Left ventricle myocardium superior (tissue), 1 donor: ENCODE measurements around the gene RICTOR. TPM values are rescaled to one million over a fixed set of nuclear protein-coding genes. Genes with fewer than 3 reads are reported as not detected.
"Not testable (repeated sequence)": the region's sequence is repeated elsewhere in the genome, so short reads cannot be mapped to it uniquely, and the experiment has no call there.

Experiments
- ATAC-seq: fragments of 200-7000 bp; cut with Tn5 transposase; one replicate; pipeline ENCODE4 v1.9.1; 2020; ENCODE audit warnings: mild to moderate bottlenecking, moderate library complexity
- DNase-seq: peaks from one replicate; pipeline ENCODE4 v3.0.0-alpha.2; 2020
- intact Hi-C: fragments of 100-400 bp; cut with micrococcal nuclease; formaldehyde crosslinking; loops from one replicate; pipeline ENCODE4 v1.11.0; 2022
- total RNA-seq: library from RNA; stranded (reverse); fragmentation: NEBNext Ultra II Directional; extraction: Animal tissue kit (Norgen Biotek cat#: 25700); gene quantifications from one replicate; pipeline ENCODE4 v1.2.1, GENCODE V29; 2021
- donor health status: DM: no; HTN: yes; CAD: no; lungs with severe emphysema.

Gene RICTOR
- total RNA-seq, 1 donor from 2014 or later, result 27.5 TPM

- intact Hi-C loops, result no loop called here
- ATAC-seq (peak; percentile 24), DNase-seq (no peak)
Observed at GRCh38 chr5:39064450-39064849, 9.7 kb downstream of the RICTOR start.

GRCh38 chr5:39063037-39063436 is 11.2 kb downstream of the RICTOR start:
- ATAC-seq (peak; percentile 37), DNase-seq (no peak)
- intact Hi-C loops, result no loop called here

GRCh38 chr5:39062530-39062929 is 11.7 kb downstream of the RICTOR start:
- DNase-seq, result no peak
- intact Hi-C loops, result no loop called here
- ATAC-seq, result no peak

- intact Hi-C loops, result no loop called here
- no peak for DNase-seq
- ATAC-seq, result peak; percentile 7
Observed at GRCh38 chr5:39062104-39062503, 12.1 kb downstream of the RICTOR start.

GRCh38 chr5:39059064-39059463 is 15.1 kb downstream of the RICTOR start:
- DNase-seq, result no peak
- intact Hi-C loops, result no loop called here
- ATAC-seq, result peak; percentile 28

GRCh38 chr5:39058178-39058921 is 15.8 kb downstream of the RICTOR start:
- DNase-seq, result no peak
- intact Hi-C loops, result no loop called here
- ATAC-seq, result no peak

GRCh38 chr5:39057734-39058133 is 16.5 kb downstream of the RICTOR start:
- ATAC-seq, result no peak
- no peak for DNase-seq
- intact Hi-C loops, result no loop called here

- intact Hi-C loops, result no loop called here
- peak; percentile 29 for ATAC-seq
Observed at GRCh38 chr5:39055768-39056398, 18.3 kb downstream of the RICTOR start.

GRCh38 chr5:39055027-39055767 is 19.0 kb downstream of the RICTOR start:
- no peak for ATAC-seq
- intact Hi-C loops, result no loop called here
- DNase-seq, result no peak

More at GRCh38 chr5:39055768-39056398, 18.3 kb downstream of the RICTOR start:
- no peak for DNase-seq

- DNase-seq (no peak), ATAC-seq (peak; percentile 51)
- intact Hi-C loops, result no loop called here
Observed at GRCh38 chr5:39053189-39053588, 21.0 kb downstream of the RICTOR start.

- DNase-seq (no peak), ATAC-seq (no peak)
- intact Hi-C loops, result no loop called here
Observed at GRCh38 chr5:39052141-39052540, 22.1 kb downstream of the RICTOR start.

- DNase-seq (no peak), ATAC-seq (no peak)
- intact Hi-C loops, result no loop called here
Observed at GRCh38 chr5:39049315-39049714, 24.9 kb downstream of the RICTOR start.

- no peak for ATAC-seq
- intact Hi-C loops, result no loop called here
- no peak for DNase-seq
Observed at GRCh38 chr5:39040875-39041274, 33.3 kb downstream of the RICTOR start.

- intact Hi-C loops, ATAC-seq: not testable (repeated sequence)
Observed at GRCh38 chr5:39034493-39034892, 39.7 kb downstream of the RICTOR start.

GRCh38 chr5:39031041-39031440 is 43.2 kb downstream of the RICTOR start:
- ATAC-seq, result no peak
- intact Hi-C loops, result no loop called here
- no peak for DNase-seq

More at GRCh38 chr5:39034493-39034892, 39.7 kb downstream of the RICTOR start:
- not testable (repeated sequence) for DNase-seq

GRCh38 chr5:39025456-39025855 is 48.7 kb downstream of the RICTOR start:
- intact Hi-C loops, result no loop called here
- DNase-seq, result no peak
- no peak for ATAC-seq

- ATAC-seq (no peak), DNase-seq (no peak)
- intact Hi-C loops, result no loop called here
Observed at GRCh38 chr5:39024884-39025283, 49.3 kb downstream of the RICTOR start.

- ATAC-seq, result peak; percentile 88
- DNase-seq, result peak; percentile 41
- intact Hi-C loops, result no loop called here
Observed at GRCh38 chr5:39024005-39024404, 50.2 kb downstream of the RICTOR start.

- ATAC-seq (no peak), DNase-seq (no peak)
- intact Hi-C loops, result no loop called here
Observed at GRCh38 chr5:39023121-39023520, 51.1 kb downstream of the RICTOR start.

GRCh38 chr5:39022151-39022550 is 52.0 kb downstream of the RICTOR start:
- intact Hi-C loops, result no loop called here

More at GRCh38 chr5:39022151-39022550, 52.0 kb downstream of the RICTOR start:
- DNase-seq (no peak), ATAC-seq (peak; percentile 42)
